ENCODE data around the gene LRRC7.

The LRRC7 gene

GRCh38 chr1:69528376-69528775 lies 39.3 kb upstream of the LRRC7 start:
- Histone ChIP-seq H3K4me1 (ENCODE audit: control extremely low read depth in 1 of 4, control insufficient read depth in 4 of 4, insufficient read depth in 4 of 4, low read length in 3 of 4) (peaks cover 0 to 3% (median 0%) of the 10 kb centered on the region in 4 experiments), H3K9me3 (ENCODE audit: control extremely low read depth in 1 of 5, control insufficient read depth in 4 of 5, insufficient read depth in 2 of 5, low read depth in 1 of 5, low read length in 4 of 5) (no peaks in the 10 kb centered on the region), H3K4me3 (ENCODE audit: control insufficient read depth in 1 of 7, extremely low read depth in 1 of 7, insufficient read depth in 4 of 7, low read depth in 2 of 7, low read length in 6 of 7) (no peak overlapping the region), H3K27ac (ENCODE audit: insufficient read depth in 1 of 2, low read depth in 1 of 2, low read length in 2 of 2, poor library complexity in 1 of 2, severe bottlenecking in 2 of 2) (peak overlapping the region in 1 of 2 experiments; percentile 40), H3K27me3 (replicated peaks in 2 of 5; ENCODE audit: control insufficient read depth in 4 of 5, insufficient read depth in 5 of 5, low read length in 4 of 5) (no peaks in the 10 kb centered on the region), H3K36me3 (ENCODE audit: control insufficient read depth in 4 of 4, insufficient read depth in 4 of 4, low read length in 3 of 4) (no peaks in the 10 kb centered on the region)
- ChIA-PET POLR2A (no interaction called here), CTCF (interaction anchor here (0.9 kb wide), 1 partner anchor 30 kb away, joined by 3 read pairs; no protein-coding TSS in a partner anchor)
- peak; percentile 31 to 88 (median 73) for DNase-seq
- WGBS (ENCODE audit: insufficient coverage), result 33% methylated on average over 1 of the region's 2 CpGs

DNA sequence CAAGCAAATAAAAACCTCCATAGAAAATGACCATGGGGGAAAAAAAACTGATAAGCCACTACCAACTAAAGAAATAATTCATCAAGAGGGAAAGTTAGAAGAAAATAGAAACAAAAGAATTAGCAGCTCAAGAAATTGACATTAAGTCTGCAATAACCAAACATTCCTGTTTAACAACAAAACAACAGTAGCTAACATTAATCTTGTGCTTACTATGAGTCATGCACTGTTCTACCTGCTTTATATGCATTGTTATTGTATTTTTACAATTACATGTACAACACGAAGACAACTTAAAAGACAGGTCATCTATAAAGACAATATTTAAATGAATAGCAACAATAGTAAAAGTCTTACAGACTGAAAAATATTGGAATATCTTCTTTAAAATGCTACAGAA lies 34.4 kb upstream of the LRRC7 start:
- no peak for DNase-seq
- ChIA-PET POLR2A (no interaction called here), CTCF (no interaction called here)
- Histone ChIP-seq H3K4me1 (ENCODE audit: control extremely low read depth in 1 of 4, control insufficient read depth in 4 of 4, insufficient read depth in 4 of 4, low read length in 3 of 4) (peaks cover 0 to 3% (median 0%) of the 10 kb centered on the region in 4 experiments), H3K9me3 (ENCODE audit: control extremely low read depth in 1 of 5, control insufficient read depth in 4 of 5, insufficient read depth in 2 of 5, low read depth in 1 of 5, low read length in 4 of 5) (no peaks in the 10 kb centered on the region), H3K4me3 (ENCODE audit: control insufficient read depth in 1 of 7, extremely low read depth in 1 of 7, insufficient read depth in 4 of 7, low read depth in 2 of 7, low read length in 6 of 7) (no peak overlapping the region), H3K36me3 (ENCODE audit: control insufficient read depth in 4 of 4, insufficient read depth in 4 of 4, low read length in 3 of 4) (no peaks in the 10 kb centered on the region), H3K27ac (ENCODE audit: insufficient read depth in 1 of 2, low read depth in 1 of 2, low read length in 2 of 2, poor library complexity in 1 of 2, severe bottlenecking in 2 of 2) (no peak overlapping the region), H3K27me3 (replicated peaks in 2 of 5; ENCODE audit: control insufficient read depth in 4 of 5, insufficient read depth in 5 of 5, low read length in 4 of 5) (no peaks in the 10 kb centered on the region)
- WGBS (ENCODE audit: insufficient coverage), result no CpG with 5 or more reads among the region's 1 CpG

DNA sequence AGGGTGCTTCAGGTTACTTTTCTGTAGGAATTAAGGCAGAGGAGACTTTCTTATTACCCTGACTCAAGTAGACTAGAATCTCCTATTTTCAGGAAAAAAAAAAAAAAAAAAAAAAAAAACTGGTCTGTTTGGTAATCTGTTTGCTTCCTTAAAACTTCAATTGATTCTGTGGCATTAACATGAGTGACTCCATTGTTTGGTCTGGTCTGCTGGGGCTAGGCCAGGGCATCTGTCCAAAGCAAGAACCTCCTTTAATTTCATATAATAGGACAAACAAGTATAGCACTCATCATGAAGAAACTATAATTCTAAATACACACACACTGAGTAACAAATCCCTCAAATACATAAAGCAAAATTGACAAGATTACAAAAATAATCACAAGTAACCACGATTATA lies 32.9 kb upstream of the LRRC7 start:
- no peaks in the 10 kb centered on the region for H3K27me3 ChIP-seq (replicated peaks in 2 of 5; ENCODE audit: control insufficient read depth in 4 of 5, insufficient read depth in 5 of 5, low read length in 4 of 5)
- no peak overlapping the region for H3K4me3 ChIP-seq (ENCODE audit: control insufficient read depth in 1 of 7, extremely low read depth in 1 of 7, insufficient read depth in 4 of 7, low read depth in 2 of 7, low read length in 6 of 7)
- ChIA-PET CTCF (no interaction called here), POLR2A (no interaction called here)
- H3K9me3 ChIP-seq (ENCODE audit: control extremely low read depth in 1 of 5, control insufficient read depth in 4 of 5, insufficient read depth in 2 of 5, low read depth in 1 of 5, low read length in 4 of 5), result no peaks in the 10 kb centered on the region
- WGBS (ENCODE audit: insufficient coverage), result no CpG with 5 or more reads among the region's 1 CpG
- DNase-seq, result no peak
- H3K4me1 ChIP-seq (ENCODE audit: control extremely low read depth in 1 of 4, control insufficient read depth in 4 of 4, insufficient read depth in 4 of 4, low read length in 3 of 4), result no peaks in the 10 kb centered on the region
- H3K27ac ChIP-seq (ENCODE audit: insufficient read depth in 1 of 2, low read depth in 1 of 2, low read length in 2 of 2, poor library complexity in 1 of 2, severe bottlenecking in 2 of 2), result no peak overlapping the region
- no peaks in the 10 kb centered on the region for H3K36me3 ChIP-seq (ENCODE audit: control insufficient read depth in 4 of 4, insufficient read depth in 4 of 4, low read length in 3 of 4)

DNA sequence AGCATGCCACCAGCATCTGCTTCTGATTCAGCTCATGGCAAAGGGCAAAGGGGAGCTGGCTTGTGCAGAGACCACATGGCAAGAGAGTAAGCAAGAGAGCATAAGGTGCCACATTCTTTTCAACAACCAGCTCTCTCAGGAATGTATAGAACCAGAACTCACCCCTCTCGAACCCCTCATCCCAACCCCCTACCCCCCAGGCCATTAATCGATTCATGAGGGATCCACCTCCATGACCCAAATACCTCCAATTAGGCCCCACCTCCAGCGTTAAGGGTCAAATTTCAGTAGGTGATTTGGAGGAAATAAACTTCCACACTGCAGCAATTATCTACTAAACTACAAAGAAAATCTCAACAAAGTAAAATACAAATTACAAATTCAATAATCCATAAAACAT lies 32.2 kb upstream of the LRRC7 start:
- no peak for DNase-seq
- ChIA-PET CTCF (no interaction called here), POLR2A (no interaction called here)
- Histone ChIP-seq H3K27ac (ENCODE audit: insufficient read depth in 1 of 2, low read depth in 1 of 2, low read length in 2 of 2, poor library complexity in 1 of 2, severe bottlenecking in 2 of 2) (no peak overlapping the region), H3K9me3 (ENCODE audit: control extremely low read depth in 1 of 5, control insufficient read depth in 4 of 5, insufficient read depth in 2 of 5, low read depth in 1 of 5, low read length in 4 of 5) (no peaks in the 10 kb centered on the region), H3K27me3 (replicated peaks in 2 of 5; ENCODE audit: control insufficient read depth in 4 of 5, insufficient read depth in 5 of 5, low read length in 4 of 5) (no peaks in the 10 kb centered on the region), H3K4me3 (ENCODE audit: control insufficient read depth in 1 of 7, extremely low read depth in 1 of 7, insufficient read depth in 4 of 7, low read depth in 2 of 7, low read length in 6 of 7) (no peak overlapping the region), H3K36me3 (ENCODE audit: control insufficient read depth in 4 of 4, insufficient read depth in 4 of 4, low read length in 3 of 4) (no peaks in the 10 kb centered on the region), H3K4me1 (ENCODE audit: control extremely low read depth in 1 of 4, control insufficient read depth in 4 of 4, insufficient read depth in 4 of 4, low read length in 3 of 4) (no peaks in the 10 kb centered on the region)
- WGBS (ENCODE audit: insufficient coverage), result no CpG with 5 or more reads among the region's 3 CpGs

DNA sequence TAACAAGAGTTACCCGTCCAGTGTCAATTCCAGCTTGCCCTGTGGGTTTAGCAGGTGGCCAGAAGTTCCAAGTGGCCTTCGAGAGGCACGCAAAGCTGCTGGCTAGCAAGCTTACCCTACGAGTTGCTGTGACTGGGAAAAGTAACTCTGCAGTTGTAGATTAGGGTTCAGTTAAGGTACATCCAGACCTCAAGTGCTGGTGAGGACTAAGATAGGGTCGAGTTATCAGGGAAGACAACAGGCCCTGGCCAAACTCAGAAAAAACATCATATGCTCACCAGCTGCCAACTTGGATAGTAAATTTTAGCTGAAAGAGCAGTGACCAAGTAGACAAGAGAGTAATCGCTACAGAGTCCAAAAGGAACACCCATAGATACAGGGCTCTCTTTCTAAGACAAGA lies 27.7 kb upstream of the LRRC7 start:
- 86% methylated on average over 2 of the region's 6 CpGs for WGBS (ENCODE audit: insufficient coverage)
- CTCF ChIA-PET, result no interaction called here
- POLR2A ChIA-PET, result no interaction called here
- Histone ChIP-seq H3K9me3 (ENCODE audit: control extremely low read depth in 1 of 5, control insufficient read depth in 4 of 5, insufficient read depth in 2 of 5, low read depth in 1 of 5, low read length in 4 of 5) (no peaks in the 10 kb centered on the region), H3K4me3 (ENCODE audit: control insufficient read depth in 1 of 7, extremely low read depth in 1 of 7, insufficient read depth in 4 of 7, low read depth in 2 of 7, low read length in 6 of 7) (no peak overlapping the region), H3K27ac (ENCODE audit: insufficient read depth in 1 of 2, low read depth in 1 of 2, low read length in 2 of 2, poor library complexity in 1 of 2, severe bottlenecking in 2 of 2) (no peak overlapping the region), H3K27me3 (replicated peaks in 2 of 5; ENCODE audit: control insufficient read depth in 4 of 5, insufficient read depth in 5 of 5, low read length in 4 of 5) (no peaks in the 10 kb centered on the region), H3K4me1 (ENCODE audit: control extremely low read depth in 1 of 4, control insufficient read depth in 4 of 4, insufficient read depth in 4 of 4, low read length in 3 of 4) (no peaks in the 10 kb centered on the region), H3K36me3 (ENCODE audit: control insufficient read depth in 4 of 4, insufficient read depth in 4 of 4, low read length in 3 of 4) (no peaks in the 10 kb centered on the region)
- peak; percentile 48 to 85 (median 66) for DNase-seq

DNA sequence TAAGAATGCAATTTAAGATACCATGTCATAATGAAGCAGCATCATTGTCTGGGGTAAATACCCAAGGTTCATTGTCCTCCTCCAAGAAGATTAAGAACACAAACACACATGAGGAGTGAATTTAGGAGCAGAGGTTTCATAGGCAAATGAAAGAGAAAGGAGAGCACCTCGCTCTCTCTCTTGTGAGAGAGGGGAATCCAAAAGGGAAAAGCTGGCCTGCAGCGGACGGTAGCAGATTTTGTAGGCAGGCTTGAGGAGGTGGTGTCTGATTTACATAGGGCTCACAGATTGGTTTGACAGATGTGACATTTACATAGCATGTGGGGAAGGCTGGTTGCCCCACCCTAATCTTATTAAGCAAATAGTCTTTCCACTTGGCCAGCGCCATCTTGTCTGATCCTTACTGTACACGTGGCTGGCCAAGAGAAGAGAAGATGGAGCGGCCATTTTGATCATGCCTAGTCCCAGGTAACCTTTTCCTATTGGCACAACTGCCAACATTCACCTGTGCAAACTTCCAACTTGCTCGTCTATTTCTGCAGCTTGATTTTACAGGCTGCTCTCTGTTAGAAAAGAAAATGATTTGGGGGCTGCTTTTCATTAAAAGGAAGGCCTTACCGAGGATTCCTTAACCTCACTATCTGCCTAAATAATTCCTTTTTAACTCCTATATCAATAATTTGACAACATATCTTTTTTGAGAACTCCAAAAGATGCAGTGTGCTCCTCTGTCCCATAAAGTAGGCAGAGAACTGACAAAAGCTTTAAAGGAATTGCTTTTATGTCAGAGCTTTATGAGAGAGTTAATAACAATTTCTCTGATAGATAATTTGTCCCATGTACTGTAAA lies 16.0 kb upstream of the LRRC7 start:
- Histone ChIP-seq H3K9me3 (ENCODE audit: control extremely low read depth in 1 of 5, control insufficient read depth in 4 of 5, insufficient read depth in 2 of 5, low read depth in 1 of 5, low read length in 4 of 5) (no peaks in the 10 kb centered on the region), H3K4me1 (ENCODE audit: control extremely low read depth in 1 of 4, control insufficient read depth in 4 of 4, insufficient read depth in 4 of 4, low read length in 3 of 4) (no peaks in the 10 kb centered on the region), H3K4me3 (ENCODE audit: control insufficient read depth in 1 of 7, extremely low read depth in 1 of 7, insufficient read depth in 4 of 7, low read depth in 2 of 7, low read length in 6 of 7) (no peak overlapping the region), H3K36me3 (ENCODE audit: control insufficient read depth in 4 of 4, insufficient read depth in 4 of 4, low read length in 3 of 4) (no peaks in the 10 kb centered on the region), H3K27me3 (replicated peaks in 2 of 5; ENCODE audit: control insufficient read depth in 4 of 5, insufficient read depth in 5 of 5, low read length in 4 of 5) (no peaks in the 10 kb centered on the region), H3K27ac (ENCODE audit: insufficient read depth in 1 of 2, low read depth in 1 of 2, low read length in 2 of 2, poor library complexity in 1 of 2, severe bottlenecking in 2 of 2) (no peak overlapping the region)
- ChIA-PET POLR2A (no interaction called here), CTCF (no interaction called here)
- 95% methylated on average over 4 of the region's 8 CpGs for WGBS (ENCODE audit: insufficient coverage)
- no peak for DNase-seq

GRCh38 chr1:69553726-69554125 lies 14.0 kb upstream of the LRRC7 start:
- WGBS (ENCODE audit: insufficient coverage), result no CpG with 5 or more reads among the region's 1 CpG
- Histone ChIP-seq H3K27ac (ENCODE audit: insufficient read depth in 1 of 2, low read depth in 1 of 2, low read length in 2 of 2, poor library complexity in 1 of 2, severe bottlenecking in 2 of 2) (no peak overlapping the region), H3K27me3 (replicated peaks in 2 of 5; ENCODE audit: control insufficient read depth in 4 of 5, insufficient read depth in 5 of 5, low read length in 4 of 5) (no peaks in the 10 kb centered on the region), H3K4me3 (ENCODE audit: control insufficient read depth in 1 of 7, extremely low read depth in 1 of 7, insufficient read depth in 4 of 7, low read depth in 2 of 7, low read length in 6 of 7) (no peak overlapping the region), H3K36me3 (ENCODE audit: control insufficient read depth in 4 of 4, insufficient read depth in 4 of 4, low read length in 3 of 4) (no peaks in the 10 kb centered on the region), H3K4me1 (ENCODE audit: control extremely low read depth in 1 of 4, control insufficient read depth in 4 of 4, insufficient read depth in 4 of 4, low read length in 3 of 4) (no peaks in the 10 kb centered on the region), H3K9me3 (ENCODE audit: control extremely low read depth in 1 of 5, control insufficient read depth in 4 of 5, insufficient read depth in 2 of 5, low read depth in 1 of 5, low read length in 4 of 5) (no peaks in the 10 kb centered on the region)
- ChIA-PET CTCF (no interaction called here), POLR2A (no interaction called here)
- no peak for DNase-seq
